ENCODE measurements around the gene CES4A. TPM values are rescaled to one million over a fixed set of nuclear protein-coding genes. Genes with fewer than 3 reads are reported as not detected.

CES4A gene
- total and polyA plus RNA-seq, 2 of the 13 experiments (the other 11 are each of a cell fraction or from before 2014, with no cell fraction given): 0.09 to 0.17 TPM

GRCh38 chr16:66954097-66954659 is 34.2 kb upstream of the CES4A start (continued):
- TF ChIP-seq KIAA2018 (CRISPR knock-in tag; IDR thresholded peaks at IDR 0.05; ENCODE audit: borderline replicate concordance) (no peak), MED8 (CRISPR knock-in tag; IDR thresholded peaks at IDR 0.05; ENCODE audit: insufficient replicate concordance) (no peak), ZNF232 (CRISPR knock-in tag; IDR thresholded peaks at IDR 0.05; ENCODE audit: borderline replicate concordance) (no peak), CCAR2 (optimal IDR thresholded peaks at IDR 0.05; ENCODE audit: low read depth, low read length) (no peak), SMAD3 (CRISPR knock-in tag; IDR thresholded peaks at IDR 0.05) (peak; percentile 68; the same call in 1 of the 2 replicates), TARDBP (CRISPR knock-in tag; IDR thresholded peaks at IDR 0.05) (peak; percentile 44; the same call in 1 of the 2 replicates), SRSF1 (optimal IDR thresholded peaks at IDR 0.05; ENCODE audit: low read depth, low read length) (no peak), PCBP1 (IDR thresholded peaks at IDR 0.05; ENCODE audit: borderline replicate concordance, low read depth, low read length) (no peak), ZSCAN29 (CRISPR knock-in tag; conservative IDR thresholded peaks at IDR 0.05) (no peak), SMAD9 (CRISPR knock-in tag; IDR thresholded peaks at IDR 0.05) (no peak), ATF1 (CRISPR knock-in tag; IDR thresholded peaks at IDR 0.05) (no peak), SP140L (CRISPR knock-in tag; IDR thresholded peaks at IDR 0.05; ENCODE audit: borderline replicate concordance) (no peak), ZBTB37 (CRISPR knock-in tag; IDR thresholded peaks at IDR 0.05) (no peak), ZNF607 (CRISPR knock-in tag; IDR thresholded peaks at IDR 0.05; ENCODE audit: borderline replicate concordance) (0 out of 2 replicates have a peak, but pooled peaks have one; percentile 54), USF2 (IDR thresholded peaks at IDR 0.05; ENCODE audit: low read depth, low read length) (no peak), USF2 (CRISPR knock-in tag; IDR thresholded peaks at IDR 0.05; ENCODE audit: borderline replicate concordance) (no peak), CBX1 (IDR thresholded peaks at IDR 0.05; ENCODE audit: low read depth) (no peak), AHR (CRISPR knock-in tag; IDR thresholded peaks at IDR 0.05) (no peak), ZNF224 (CRISPR knock-in tag; IDR thresholded peaks at IDR 0.05) (no peak), ZNF253 (CRISPR knock-in tag; IDR thresholded peaks at IDR 0.05; ENCODE audit: borderline replicate concordance) (no peak)
